K562 (cell line): ENCODE results near the gene WASF2. TPM values are rescaled to one million over a fixed set of nuclear protein-coding genes. Genes with fewer than 3 reads are reported as not detected.

ENCODE experiments used
- FOXM1 ChIP-seq, 2 experiments: fragments of 450-650 bp in 1 of 2; sonication (generic) in 1 of 2; formaldehyde crosslinking in 1 of 2; IDR thresholded peaks; 2 replicates each; pipeline versions ENCODE4 v1.6.1 to v1.9.0; 2017 to 2022; ENCODE audit warnings: low read depth in 2 of 2, mild to moderate bottlenecking in 2 of 2, missing genetic modification reagents in 1 of 2, moderate library complexity in 1 of 2
- MCM7 ChIP-seq, 2 experiments: fragments of 450-650 bp; IDR thresholded peaks; 2 replicates each; pipeline ENCODE4 v1.6.1; 2016 to 2018
- PRPF4 ChIP-seq: fragments of 200-400 bp; formaldehyde crosslinking; IDR thresholded peaks from one replicate; pipeline ENCODE4 v1.6.1; 2017; ENCODE audit warnings: low read length, low read depth, mild to moderate bottlenecking; ENCODE audit not compliant: insufficient read depth, poor library complexity, severe bottlenecking
- WHSC1 ChIP-seq: IDR thresholded peaks from one replicate; pipeline ENCODE4 v1.6.1; 2012; ENCODE audit warnings: low read length, control low read depth, inconsistent platforms
- ZFPM2 ChIP-seq: fragments of 250-450 bp; sonication (Bioruptor Pico); IDR thresholded peaks from 2 replicates; pipeline ENCODE4 v1.5.1; 2022; ENCODE audit warnings: mild to moderate bottlenecking
- ZNF121 ChIP-seq: sonication (generic); formaldehyde crosslinking; conservative IDR thresholded peaks from 2 replicates; pipeline ENCODE4 v1.8.0; 2022; ENCODE audit warnings: missing genetic modification reagents
- polyA plus RNA-seq, 8 experiments: library from polyadenylated mRNA; depleted of rRNA in 4 of 8; stranded (reverse) in 5 of 8; unstranded in 3 of 8; fragments of >200 nt; fragmentation: Nextera tagmentation in 2 of 8; fragmentation: Illumina TruSeq in 1 of 8; extraction: Ambion mirVana in 2 of 8; extraction: Trizol in 1 of 8; gene quantifications; 2 replicates each; pipeline versions ENCODE4 v1.2.1 to v1.2.3, GENCODE V29; 2011 to 2014; ENCODE audit warnings: inconsistent platforms in 1 of 8, missing spikeins in 1 of 8
- total RNA-seq, 7 experiments: library from RNA; depleted of rRNA in 6 of 7; stranded (reverse); fragments of >200 nt in 6 of 7; fragmentation: Illumina TruSeq in 2 of 7; extraction: Trizol in 2 of 7; gene quantifications; 2 replicates each; pipeline versions ENCODE4 v1.2.1 to v1.2.3, GENCODE V29; 2011 to 2021; ENCODE audit warnings: low replicate concordance in 1 of 7
- TF ChIP-seq, protein P1 (sequence below), 2 experiments: fragments of 450-650 bp in 1 of 2; sonication (generic) in 1 of 2; formaldehyde crosslinking in 1 of 2; IDR thresholded peaks; 2 replicates each; pipeline versions ENCODE4 v1.7.1 to v1.9.0; 2016 to 2022; ENCODE audit warnings: inconsistent platforms in 1 of 2, mild to moderate bottlenecking in 1 of 2, missing genetic modification reagents in 1 of 2
- TF ChIP-seq, protein P2 (sequence below), 2 experiments: fragments of 450-650 bp; formaldehyde crosslinking in 1 of 2; IDR thresholded peaks; 2 replicates each; pipeline versions ENCODE4 v1.4.0 to v1.6.1; 2014 to 2020; ENCODE audit warnings: mild to moderate bottlenecking in 2 of 2, borderline replicate concordance in 1 of 2, low read depth in 1 of 2

WASF2 gene
- total and polyA plus RNA-seq, 9 of the 15 experiments (the other 6 are each of a cell fraction or from before 2014, with no cell fraction given): 8.2 to 163 (median 31.2) TPM

DNA sequence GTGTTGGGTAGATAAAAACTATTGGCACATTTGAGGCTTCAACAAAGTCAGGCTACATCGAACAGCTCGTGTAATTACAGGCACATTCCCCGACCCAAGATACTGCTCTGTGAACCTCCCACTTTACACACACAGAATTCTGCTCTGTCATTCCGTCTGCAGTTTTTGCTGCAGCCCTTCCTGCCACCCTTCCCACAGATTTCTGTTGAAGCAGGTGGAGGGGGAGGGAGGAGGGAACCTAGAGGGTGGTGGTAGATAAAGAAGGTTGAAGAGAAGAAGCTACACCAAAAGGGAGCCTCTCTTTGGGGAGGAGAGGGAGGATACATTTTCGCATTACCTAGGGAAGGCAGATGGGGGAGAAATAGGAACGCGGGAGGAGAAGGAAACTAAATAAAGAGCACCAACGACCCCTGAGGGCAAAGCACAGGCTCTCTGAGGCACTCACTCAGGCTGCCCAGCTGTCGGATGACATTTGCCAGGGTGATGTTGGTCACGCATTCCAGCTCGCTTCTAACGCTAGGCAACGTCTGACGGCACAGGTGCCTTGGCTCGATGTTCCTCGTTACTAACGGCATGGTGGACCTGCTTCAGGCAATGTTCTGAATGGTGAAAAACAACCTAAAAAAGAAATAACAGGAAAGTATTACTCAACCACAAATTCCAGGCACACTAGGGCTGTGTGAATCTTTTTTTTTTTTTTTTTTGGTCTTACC, 61.5 kb downstream of the WASF2 start (continued):
- TF ChIP-seq, protein P1, sequence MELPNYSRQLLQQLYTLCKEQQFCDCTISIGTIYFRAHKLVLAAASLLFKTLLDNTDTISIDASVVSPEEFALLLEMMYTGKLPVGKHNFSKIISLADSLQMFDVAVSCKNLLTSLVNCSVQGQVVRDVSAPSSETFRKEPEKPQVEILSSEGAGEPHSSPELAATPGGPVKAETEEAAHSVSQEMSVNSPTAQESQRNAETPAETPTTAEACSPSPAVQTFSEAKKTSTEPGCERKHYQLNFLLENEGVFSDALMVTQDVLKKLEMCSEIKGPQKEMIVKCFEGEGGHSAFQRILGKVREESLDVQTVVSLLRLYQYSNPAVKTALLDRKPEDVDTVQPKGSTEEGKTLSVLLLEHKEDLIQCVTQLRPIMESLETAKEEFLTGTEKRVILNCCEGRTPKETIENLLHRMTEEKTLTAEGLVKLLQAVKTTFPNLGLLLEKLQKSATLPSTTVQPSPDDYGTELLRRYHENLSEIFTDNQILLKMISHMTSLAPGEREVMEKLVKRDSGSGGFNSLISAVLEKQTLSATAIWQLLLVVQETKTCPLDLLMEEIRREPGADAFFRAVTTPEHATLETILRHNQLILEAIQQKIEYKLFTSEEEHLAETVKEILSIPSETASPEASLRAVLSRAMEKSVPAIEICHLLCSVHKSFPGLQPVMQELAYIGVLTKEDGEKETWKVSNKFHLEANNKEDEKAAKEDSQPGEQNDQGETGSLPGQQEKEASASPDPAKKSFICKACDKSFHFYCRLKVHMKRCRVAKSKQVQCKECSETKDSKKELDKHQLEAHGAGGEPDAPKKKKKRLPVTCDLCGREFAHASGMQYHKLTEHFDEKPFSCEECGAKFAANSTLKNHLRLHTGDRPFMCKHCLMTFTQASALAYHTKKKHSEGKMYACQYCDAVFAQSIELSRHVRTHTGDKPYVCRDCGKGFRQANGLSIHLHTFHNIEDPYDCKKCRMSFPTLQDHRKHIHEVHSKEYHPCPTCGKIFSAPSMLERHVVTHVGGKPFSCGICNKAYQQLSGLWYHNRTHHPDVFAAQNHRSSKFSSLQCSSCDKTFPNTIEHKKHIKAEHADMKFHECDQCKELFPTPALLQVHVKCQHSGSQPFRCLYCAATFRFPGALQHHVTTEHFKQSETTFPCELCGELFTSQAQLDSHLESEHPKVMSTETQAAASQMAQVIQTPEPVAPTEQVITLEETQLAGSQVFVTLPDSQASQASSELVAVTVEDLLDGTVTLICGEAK (IDR thresholded peaks at IDR 0.05): 0 out of 2 replicates have a peak, but pooled peaks have one; percentile 9
- TF ChIP-seq, protein P1 (CRISPR knock-in tag; IDR thresholded peaks at IDR 0.05): no peak
- TF ChIP-seq ZFPM2 (no peak), WHSC1 (no peak), PRPF4 (no peak), ZNF121 (CRISPR knock-in tag) (no peak), MCM7 (IDR thresholded peaks at IDR 0.05) (no peak), FOXM1 (IDR thresholded peaks at IDR 0.05; ENCODE audit: low read depth) (0 out of 2 replicates have a peak, but pooled peaks have one; percentile 44), FOXM1 (CRISPR knock-in tag; IDR thresholded peaks at IDR 0.05; ENCODE audit: low read depth) (no peak)
- TF ChIP-seq, protein P2, sequence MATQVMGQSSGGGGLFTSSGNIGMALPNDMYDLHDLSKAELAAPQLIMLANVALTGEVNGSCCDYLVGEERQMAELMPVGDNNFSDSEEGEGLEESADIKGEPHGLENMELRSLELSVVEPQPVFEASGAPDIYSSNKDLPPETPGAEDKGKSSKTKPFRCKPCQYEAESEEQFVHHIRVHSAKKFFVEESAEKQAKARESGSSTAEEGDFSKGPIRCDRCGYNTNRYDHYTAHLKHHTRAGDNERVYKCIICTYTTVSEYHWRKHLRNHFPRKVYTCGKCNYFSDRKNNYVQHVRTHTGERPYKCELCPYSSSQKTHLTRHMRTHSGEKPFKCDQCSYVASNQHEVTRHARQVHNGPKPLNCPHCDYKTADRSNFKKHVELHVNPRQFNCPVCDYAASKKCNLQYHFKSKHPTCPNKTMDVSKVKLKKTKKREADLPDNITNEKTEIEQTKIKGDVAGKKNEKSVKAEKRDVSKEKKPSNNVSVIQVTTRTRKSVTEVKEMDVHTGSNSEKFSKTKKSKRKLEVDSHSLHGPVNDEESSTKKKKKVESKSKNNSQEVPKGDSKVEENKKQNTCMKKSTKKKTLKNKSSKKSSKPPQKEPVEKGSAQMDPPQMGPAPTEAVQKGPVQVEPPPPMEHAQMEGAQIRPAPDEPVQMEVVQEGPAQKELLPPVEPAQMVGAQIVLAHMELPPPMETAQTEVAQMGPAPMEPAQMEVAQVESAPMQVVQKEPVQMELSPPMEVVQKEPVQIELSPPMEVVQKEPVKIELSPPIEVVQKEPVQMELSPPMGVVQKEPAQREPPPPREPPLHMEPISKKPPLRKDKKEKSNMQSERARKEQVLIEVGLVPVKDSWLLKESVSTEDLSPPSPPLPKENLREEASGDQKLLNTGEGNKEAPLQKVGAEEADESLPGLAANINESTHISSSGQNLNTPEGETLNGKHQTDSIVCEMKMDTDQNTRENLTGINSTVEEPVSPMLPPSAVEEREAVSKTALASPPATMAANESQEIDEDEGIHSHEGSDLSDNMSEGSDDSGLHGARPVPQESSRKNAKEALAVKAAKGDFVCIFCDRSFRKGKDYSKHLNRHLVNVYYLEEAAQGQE (IDR thresholded peaks at IDR 0.05; ENCODE audit: borderline replicate concordance): no peak; the same call in 1 of the 2 replicates
- TF ChIP-seq, protein P2 (CRISPR knock-in tag; IDR thresholded peaks at IDR 0.05; ENCODE audit: low read depth): no peak
